MM.1S (cell line): ENCODE data around the gene BZW2.

Experiments
- EZH2 ChIP-seq: fragments of 300-600 bp; sonication (generic); optimal IDR thresholded peaks from 2 replicates; pipeline ENCODE3; 2017; ENCODE audit warnings: low read depth, mild to moderate bottlenecking, antibody characterized with exemption, low read length, mixed read lengths
- TF ChIP-seq, protein P1 (sequence below): fragments of 300-600 bp; sonication (generic); IDR thresholded peaks from 2 replicates; pipeline ENCODE4 v1.5.1; 2016; ENCODE audit warnings: antibody characterized with exemption, low read length, mixed read lengths

DNA sequence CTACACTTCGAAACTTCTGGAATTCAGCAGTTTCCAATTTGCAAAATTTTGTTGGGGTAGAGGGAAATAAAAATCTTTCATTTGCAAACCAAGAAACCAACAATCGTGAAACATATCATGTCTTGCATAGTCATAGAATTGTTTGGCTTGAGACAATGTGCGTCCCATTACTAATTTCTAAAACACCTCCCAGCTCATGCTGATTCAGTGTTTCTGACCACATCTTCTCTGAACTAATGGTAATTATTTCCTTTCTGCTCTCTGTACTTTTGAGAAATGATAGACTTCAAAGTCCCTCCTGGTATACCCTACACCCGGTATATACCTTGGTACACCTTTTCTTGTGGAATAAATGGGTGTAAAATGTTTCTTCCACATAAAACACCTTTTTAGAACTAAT is 65.7 kb downstream of the BZW2 start:
- TF ChIP-seq, protein P1, sequence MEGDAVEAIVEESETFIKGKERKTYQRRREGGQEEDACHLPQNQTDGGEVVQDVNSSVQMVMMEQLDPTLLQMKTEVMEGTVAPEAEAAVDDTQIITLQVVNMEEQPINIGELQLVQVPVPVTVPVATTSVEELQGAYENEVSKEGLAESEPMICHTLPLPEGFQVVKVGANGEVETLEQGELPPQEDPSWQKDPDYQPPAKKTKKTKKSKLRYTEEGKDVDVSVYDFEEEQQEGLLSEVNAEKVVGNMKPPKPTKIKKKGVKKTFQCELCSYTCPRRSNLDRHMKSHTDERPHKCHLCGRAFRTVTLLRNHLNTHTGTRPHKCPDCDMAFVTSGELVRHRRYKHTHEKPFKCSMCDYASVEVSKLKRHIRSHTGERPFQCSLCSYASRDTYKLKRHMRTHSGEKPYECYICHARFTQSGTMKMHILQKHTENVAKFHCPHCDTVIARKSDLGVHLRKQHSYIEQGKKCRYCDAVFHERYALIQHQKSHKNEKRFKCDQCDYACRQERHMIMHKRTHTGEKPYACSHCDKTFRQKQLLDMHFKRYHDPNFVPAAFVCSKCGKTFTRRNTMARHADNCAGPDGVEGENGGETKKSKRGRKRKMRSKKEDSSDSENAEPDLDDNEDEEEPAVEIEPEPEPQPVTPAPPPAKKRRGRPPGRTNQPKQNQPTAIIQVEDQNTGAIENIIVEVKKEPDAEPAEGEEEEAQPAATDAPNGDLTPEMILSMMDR: no peak
- no peak for TF ChIP-seq EZH2
